ENCODE measurements around the gene EVI5.
A peak's percentile ranks its signal among the peaks of the same experiment; 100 is the strongest.
"Not testable (repeated sequence)": the region's sequence is repeated elsewhere in the genome, so short reads cannot be mapped to it uniquely, and the experiment has no call there.

Gene EVI5

GRCh38 chr1:92747735-92748134, 37.2 kb downstream of the EVI5 start:
- DNase-seq (ENCODE audit: low spot score): no peak

- DNase-seq (ENCODE audit: low spot score): not testable (repeated sequence)
Measured at GRCh38 chr1:92746255-92746654, 38.7 kb downstream of the EVI5 start.

GRCh38 chr1:92743221-92743620, 41.7 kb downstream of the EVI5 start:
- DNase-seq (ENCODE audit: low spot score): no peak

GRCh38 chr1:92739669-92740524, 45.0 kb downstream of the EVI5 start:
- no peak for DNase-seq (ENCODE audit: low spot score)

- DNase-seq (ENCODE audit: low spot score): peak; percentile 57
Measured at GRCh38 chr1:92736395-92736794, 48.5 kb downstream of the EVI5 start.

- DNase-seq (ENCODE audit: low spot score): no peak
Measured at GRCh38 chr1:92730476-92730875, 54.4 kb downstream of the EVI5 start.

GRCh38 chr1:92728697-92729096, 56.2 kb downstream of the EVI5 start:
- peak; percentile 47 for DNase-seq (ENCODE audit: low spot score)

GRCh38 chr1:92723713-92724112, 61.2 kb downstream of the EVI5 start:
- not testable (repeated sequence) for DNase-seq (ENCODE audit: low spot score)

GRCh38 chr1:92721886-92722285, 63.0 kb downstream of the EVI5 start:
- no peak for DNase-seq (ENCODE audit: low spot score)

GRCh38 chr1:92721157-92721556, 63.8 kb downstream of the EVI5 start:
- DNase-seq (ENCODE audit: low spot score): not testable (repeated sequence)

- not testable (repeated sequence) for DNase-seq (ENCODE audit: low spot score)
Measured at GRCh38 chr1:92715476-92715951, 69.4 kb downstream of the EVI5 start.

- DNase-seq (ENCODE audit: low spot score): no peak
Measured at GRCh38 chr1:92713939-92714338, 71.0 kb downstream of the EVI5 start.

- DNase-seq (ENCODE audit: low spot score): peak; percentile 19
Measured at GRCh38 chr1:92711473-92712165, 73.3 kb downstream of the EVI5 start.

- DNase-seq (ENCODE audit: low spot score): peak; percentile 76
Measured at GRCh38 chr1:92709738-92710137, 75.2 kb downstream of the EVI5 start.

GRCh38 chr1:92708368-92708950, 76.4 kb downstream of the EVI5 start:
- DNase-seq (ENCODE audit: low spot score): no peak

- no peak for DNase-seq (ENCODE audit: low spot score)
Measured at GRCh38 chr1:92707709-92708108, 77.2 kb downstream of the EVI5 start.

- DNase-seq (ENCODE audit: low spot score): no peak
Measured at GRCh38 chr1:92707292-92707691, 77.6 kb downstream of the EVI5 start.

GRCh38 chr1:92705446-92705845, 79.5 kb downstream of the EVI5 start:
- no peak for DNase-seq (ENCODE audit: low spot score)

- no peak for DNase-seq (ENCODE audit: low spot score)
Measured at GRCh38 chr1:92701147-92701546, 83.8 kb downstream of the EVI5 start.

GRCh38 chr1:92698932-92699331, 86.0 kb downstream of the EVI5 start:
- DNase-seq (ENCODE audit: low spot score): no peak

GRCh38 chr1:92695104-92695503, 89.8 kb downstream of the EVI5 start:
- DNase-seq (ENCODE audit: low spot score): no peak

- no peak for DNase-seq (ENCODE audit: low spot score)
Measured at GRCh38 chr1:92691925-92692324, 93.0 kb downstream of the EVI5 start.
